Amniotic epithelial cell (primary cell): ENCODE measurements around the gene C11orf58.
A peak's percentile ranks its signal among the peaks of the same experiment; 100 is the strongest.

Experiments
- DNase-seq: peaks from one replicate; pipeline ENCODE4 v3.0.0-alpha.2; 2010; ENCODE audit warnings: low read depth

Gene C11orf58

GRCh38 chr11:16804104-16804947 is 65.9 kb downstream of the C11orf58 start:
- DNase-seq: peak; percentile 87

DNA sequence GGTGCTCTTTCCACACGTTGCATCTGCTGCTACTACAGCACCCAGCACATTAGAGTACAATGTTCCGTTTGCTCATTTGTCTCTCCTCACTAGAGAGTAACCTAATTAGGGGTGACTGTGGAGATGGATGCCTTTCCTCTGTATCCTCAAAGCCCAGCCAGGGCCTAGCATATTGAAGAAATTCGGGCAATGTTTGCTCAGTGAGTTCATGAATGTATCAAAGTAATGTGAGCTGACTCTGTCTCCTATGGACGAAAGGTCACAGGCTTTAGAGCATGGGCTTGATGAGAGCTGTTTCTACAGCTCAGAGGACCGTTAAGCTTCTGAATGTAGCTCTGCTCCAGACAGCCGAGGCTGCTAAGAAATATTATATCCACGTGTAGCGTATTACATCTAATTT is 67.5 kb downstream of the C11orf58 start:
- no peak for DNase-seq

DNA sequence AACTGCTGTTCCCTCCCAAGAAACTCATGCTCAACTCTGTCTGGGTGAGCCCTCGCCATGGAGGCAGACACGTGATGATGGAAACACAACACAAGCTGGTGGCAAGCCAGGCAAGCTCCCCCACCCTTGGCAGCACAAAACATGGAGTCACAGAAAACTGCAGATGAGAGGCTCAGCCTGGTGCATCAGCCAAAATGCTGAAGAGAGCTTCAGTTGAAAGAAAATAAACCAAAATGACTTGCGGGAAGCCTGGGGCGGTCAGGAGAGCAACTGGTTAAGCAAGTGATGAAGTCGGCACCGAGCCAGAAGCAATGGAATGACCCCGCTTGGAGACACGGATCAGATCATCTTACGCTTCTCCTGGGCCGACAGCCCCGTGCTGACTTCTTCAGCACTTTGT is 68.3 kb downstream of the C11orf58 start:
- DNase-seq: no peak

DNA sequence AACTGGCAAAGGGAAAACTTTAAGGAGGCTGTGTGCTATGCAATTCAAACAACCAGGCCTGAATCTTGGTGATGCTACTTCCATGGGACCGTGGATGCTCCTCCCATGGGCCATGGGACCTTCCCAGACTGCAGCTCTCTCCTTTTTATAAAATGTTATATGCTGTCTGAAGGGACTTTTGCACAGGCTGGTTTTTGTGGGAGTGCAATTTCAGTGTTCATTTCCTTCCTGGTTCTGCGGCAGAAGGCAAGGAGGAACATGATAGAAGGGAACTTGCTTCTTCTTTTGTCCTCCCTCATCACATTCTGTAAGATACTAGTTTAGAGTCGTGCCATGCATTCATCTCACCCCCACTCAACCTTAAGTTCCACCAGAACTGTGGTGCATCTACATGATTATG is 68.9 kb downstream of the C11orf58 start:
- no peak for DNase-seq
